Activated T-helper 1 cell treated with anti-CD3 and anti-CD28 coated beads, Interleukin-12 subunit alpha, Interleukin-12 subunit beta, Interleukin-2, Interleukin-4 antibody, amounts not matched to agents 30 ng/mL and 10 ng/mL and 1 ng/mL, durations not matched to agents 14 hours and 24 hours and 36 hours (primary cell): ENCODE results near the gene ATN1. TPM values are rescaled to one million over a fixed set of nuclear protein-coding genes. Genes with fewer than 3 reads are reported as not detected.
"Not testable (repeated sequence)": the region's sequence is repeated elsewhere in the genome, so short reads cannot be mapped to it uniquely, and the experiment has no call there.

ENCODE experiments used
- DNase-seq: peaks from one replicate; pipeline ENCODE4 v3.0.0; 2021; ENCODE audit warnings: low spot score
- H3K27ac Mint-ChIP-seq: one replicate; pipeline ENCODE4 v1.8.0; 2021; ENCODE audit warnings: mild to moderate bottlenecking, mixed read lengths
- H3K27me3 Mint-ChIP-seq: one replicate; pipeline ENCODE4 v1.8.0; 2022; ENCODE audit warnings: mild to moderate bottlenecking, moderate library complexity, mixed read lengths; ENCODE audit not compliant: insufficient read depth
- H3K36me3 Mint-ChIP-seq: one replicate; pipeline ENCODE4 v1.8.0; 2021; ENCODE audit warnings: low read depth, mixed read lengths
- H3K4me1 Mint-ChIP-seq: one replicate; pipeline ENCODE4 v1.8.0; 2021; ENCODE audit warnings: low read depth, mixed read lengths
- H3K4me3 Mint-ChIP-seq: one replicate; pipeline ENCODE4 v1.8.0; 2021; ENCODE audit warnings: mild to moderate bottlenecking, moderate library complexity, mixed read lengths
- H3K9me3 Mint-ChIP-seq: one replicate; pipeline ENCODE4 v1.8.0; 2021; ENCODE audit warnings: mixed read lengths
- intact Hi-C: fragments of 100-400 bp; cut with micrococcal nuclease; formaldehyde crosslinking; loops from one replicate; pipeline ENCODE4 v1.15.1; 2024
- total RNA-seq: library from RNA; stranded (reverse); gene quantifications from 2 replicates; pipeline ENCODE4 v1.2.3, GENCODE V29; 2022

The ATN1 gene
- 70.8 and 71.2 TPM in 2 replicates for total RNA-seq

- Mint-ChIP-seq H3K4me3 (peak within 1 kb of the TSS; percentile 93), H3K27ac (peak within 1 kb of the TSS; percentile 94), H3K4me1 (peaks cover 56% of the 10 kb centered on the region), H3K27me3 (peaks cover 3% of the 10 kb centered on the region), H3K9me3 (no peaks in the 10 kb centered on the region), H3K36me3 (peaks cover 15% of the 10 kb centered on the region)
- intact Hi-C loops = no loop called here
- peak; percentile 36 for DNase-seq
Measured at GRCh38 chr12:6927379-6928021, at the start of gene ATN1. ATN1 (plus strand) TSS chr12:6927959; CDS start chr12:6934002, 6,043 bp downstream.

- H3K27me3 Mint-ChIP-seq, H3K4me1 Mint-ChIP-seq, H3K4me3 Mint-ChIP-seq, DNase-seq, intact Hi-C loops, H3K27ac Mint-ChIP-seq, H3K9me3 Mint-ChIP-seq: not testable (repeated sequence)
- peaks cover 15% of the 10 kb centered on the region for H3K36me3 Mint-ChIP-seq
Measured at GRCh38 chr12:6879824-6880223, 47.9 kb upstream of the ATN1 start.

GRCh38 chr12:6883252-6883651 lies 44.5 kb upstream of the ATN1 start:
- intact Hi-C loops = no loop called here
- Mint-ChIP-seq H3K9me3 (no peaks in the 10 kb centered on the region), H3K4me3 (no peak overlapping the region), H3K4me1 (no peaks in the 10 kb centered on the region), H3K27me3 (no peaks in the 10 kb centered on the region), H3K27ac (no peak overlapping the region), H3K36me3 (peaks cover 11% of the 10 kb centered on the region)
- DNase-seq = no peak

GRCh38 chr12:6883683-6884082 lies 44.1 kb upstream of the ATN1 start:
- no peak overlapping the region for H3K4me3 Mint-ChIP-seq
- no peak for DNase-seq
- H3K27me3 Mint-ChIP-seq = no peaks in the 10 kb centered on the region
- intact Hi-C loops = no loop called here
- H3K36me3 Mint-ChIP-seq = peaks cover 15% of the 10 kb centered on the region
- no peaks in the 10 kb centered on the region for H3K4me1 Mint-ChIP-seq
- H3K27ac Mint-ChIP-seq = no peak overlapping the region
- H3K9me3 Mint-ChIP-seq = no peaks in the 10 kb centered on the region

- DNase-seq = no peak
- intact Hi-C loops = no loop called here
- no peaks in the 10 kb centered on the region for H3K27me3 Mint-ChIP-seq
- H3K36me3 Mint-ChIP-seq = peaks cover 15% of the 10 kb centered on the region
- no peaks in the 10 kb centered on the region for H3K4me1 Mint-ChIP-seq
- no peaks in the 10 kb centered on the region for H3K9me3 Mint-ChIP-seq
- H3K27ac Mint-ChIP-seq = no peak overlapping the region
- H3K4me3 Mint-ChIP-seq = no peak overlapping the region
Measured at GRCh38 chr12:6884539-6884938, 43.2 kb upstream of the ATN1 start.

GRCh38 chr12:6886206-6886999 lies 41.4 kb upstream of the ATN1 start:
- H3K27me3 Mint-ChIP-seq, H3K9me3 Mint-ChIP-seq, intact Hi-C loops, H3K4me3 Mint-ChIP-seq, DNase-seq, H3K27ac Mint-ChIP-seq: not testable (repeated sequence)
- Mint-ChIP-seq H3K4me1 (peaks cover 11% of the 10 kb centered on the region), H3K36me3 (peaks cover 15% of the 10 kb centered on the region)

- H3K4me1 Mint-ChIP-seq = peaks cover 17% of the 10 kb centered on the region
Measured at GRCh38 chr12:6887460-6887859, 40.3 kb upstream of the ATN1 start.

GRCh38 chr12:6888360-6888759 lies 39.4 kb upstream of the ATN1 start:
- Mint-ChIP-seq H3K9me3 (no peaks in the 10 kb centered on the region), H3K36me3 (peaks cover 15% of the 10 kb centered on the region), H3K27ac (no peak overlapping the region), H3K4me3 (no peak overlapping the region), H3K4me1 (peaks cover 19% of the 10 kb centered on the region), H3K27me3 (no peaks in the 10 kb centered on the region)
- no peak for DNase-seq
- intact Hi-C loops = no loop called here

More at GRCh38 chr12:6887460-6887859, 40.3 kb upstream of the ATN1 start:
- Mint-ChIP-seq H3K9me3 (no peaks in the 10 kb centered on the region), H3K27me3 (no peaks in the 10 kb centered on the region), H3K27ac (no peak overlapping the region), H3K4me3 (no peak overlapping the region), H3K36me3 (peaks cover 15% of the 10 kb centered on the region)
- intact Hi-C loops = no loop called here
- no peak for DNase-seq

- intact Hi-C loops, H3K4me3 Mint-ChIP-seq, H3K27ac Mint-ChIP-seq, H3K27me3 Mint-ChIP-seq, H3K9me3 Mint-ChIP-seq, DNase-seq: not testable (repeated sequence)
- peaks cover 14% of the 10 kb centered on the region for H3K36me3 Mint-ChIP-seq
- peaks cover 19% of the 10 kb centered on the region for H3K4me1 Mint-ChIP-seq
Measured at GRCh38 chr12:6888794-6889193, 39.0 kb upstream of the ATN1 start.

- DNase-seq, H3K27me3 Mint-ChIP-seq, H3K36me3 Mint-ChIP-seq, H3K9me3 Mint-ChIP-seq: not testable (repeated sequence)
- Mint-ChIP-seq H3K4me3 (peak overlapping the region; percentile 84), H3K4me1 (peaks cover 19% of the 10 kb centered on the region), H3K27ac (peak overlapping the region; percentile 87)
- intact Hi-C loops = loop anchor here (2.0 to 5.0 kb wide), 2 partner anchors 53 to 398 kb away; partner anchors contain the start of genes MRPL51, NCAPD2 and RNU7-1
Measured at GRCh38 chr12:6889775-6890573, 37.8 kb upstream of the ATN1 start.

- Mint-ChIP-seq H3K9me3 (no peaks in the 10 kb centered on the region), H3K36me3 (peaks cover 5% of the 10 kb centered on the region)
Measured at GRCh38 chr12:6890789-6891645, 36.7 kb upstream of the ATN1 start.

GRCh38 chr12:6891646-6892001 lies 36.1 kb upstream of the ATN1 start:
- DNase-seq = no peak

More at GRCh38 chr12:6890789-6891645, 36.7 kb upstream of the ATN1 start:
- intact Hi-C loops = loop anchor here (1.0 to 5.0 kb wide), 12 partner anchors 9 to 399 kb away; partner anchors contain the start of genes CHD4, COPS7A, EMG1 and ENO2
- H3K4me3 Mint-ChIP-seq = peak overlapping the region; percentile 84
- peak; percentile 98 for DNase-seq
- H3K27ac Mint-ChIP-seq = peak overlapping the region; percentile 95
- peaks cover 19% of the 10 kb centered on the region for H3K4me1 Mint-ChIP-seq
- no peaks in the 10 kb centered on the region for H3K27me3 Mint-ChIP-seq

More at GRCh38 chr12:6891646-6892001, 36.1 kb upstream of the ATN1 start:
- peak overlapping the region; percentile 95 for H3K27ac Mint-ChIP-seq
- peak overlapping the region; percentile 84 for H3K4me3 Mint-ChIP-seq
- H3K9me3 Mint-ChIP-seq = no peaks in the 10 kb centered on the region
- H3K4me1 Mint-ChIP-seq = peaks cover 19% of the 10 kb centered on the region
- peaks cover 5% of the 10 kb centered on the region for H3K36me3 Mint-ChIP-seq
- H3K27me3 Mint-ChIP-seq = no peaks in the 10 kb centered on the region
- intact Hi-C loops = loop anchor here (1.0 to 5.0 kb wide), 12 partner anchors 9 to 399 kb away; partner anchors contain the start of genes CHD4, COPS7A, EMG1 and ENO2
